Smooth muscle cell of the pulmonary artery (primary cell): ENCODE measurements around the gene SEMA5A. TPM values are rescaled to one million over a fixed set of nuclear protein-coding genes. Genes with fewer than 3 reads are reported as not detected.

Experiments used
- total RNA-seq: library from RNA; depleted of rRNA; stranded (reverse); fragments of >200 nt; gene quantifications from 2 replicates; pipeline ENCODE4 v1.2.3, GENCODE V29; 2014

Gene SEMA5A
- 82.2 and 86.2 TPM in 2 replicates for total RNA-seq

GRCh38 chr5:9545992-9546851, at the start of gene SEMA5A:
SEMA5A (minus strand) TSS chr5:9546075; CDS start chr5:9379946, 166,129 bp downstream.

Other genes starting within 250 kb of the SEMA5A start
- not detected in 2 replicates for gene TAS2R1, start 84.3 kb upstream of the SEMA5A start, total RNA-seq